ENCODE data around the gene KHSRP. TPM values are rescaled to one million over a fixed set of nuclear protein-coding genes. Genes with fewer than 3 reads are reported as not detected.

Gene KHSRP
- total RNA-seq, 1 donor from 2014 or later, result 136 TPM

DNA sequence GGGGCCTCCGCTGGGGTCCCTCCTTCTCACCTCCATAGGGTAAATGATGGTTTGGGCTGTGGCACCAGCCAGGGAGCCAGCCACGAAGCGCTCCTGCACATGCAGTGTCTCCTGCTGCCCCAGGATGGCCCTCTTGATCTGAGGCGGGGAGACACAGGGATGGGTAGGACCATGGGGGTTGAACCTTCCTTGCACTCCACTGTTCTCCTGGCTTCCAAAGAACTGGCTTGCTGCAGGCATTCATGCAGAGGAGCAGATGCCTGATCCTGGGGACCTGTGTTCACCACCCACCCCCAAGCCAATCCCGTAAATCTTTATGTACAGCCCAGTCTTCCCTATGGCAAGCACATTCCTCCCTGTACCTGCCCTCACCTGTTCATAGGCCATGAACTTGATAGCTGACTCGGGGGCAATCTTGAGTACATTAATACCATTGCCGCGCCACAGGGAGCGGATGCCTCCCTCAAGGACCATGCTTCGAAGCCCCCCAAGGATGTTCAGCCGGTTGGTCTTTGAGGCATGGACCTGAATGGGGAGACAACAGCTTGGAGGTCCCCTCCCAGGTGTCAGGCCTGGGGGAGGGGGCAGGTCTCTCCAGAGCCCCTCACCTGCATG, 29.4 kb upstream of the KHSRP start:
- H3K9ac ChIP-seq, result no peak overlapping the region
- Mint-ChIP-seq H3K27me3 (ENCODE audit: insufficient read depth, low read depth) (peaks cover 3% of the 10 kb centered on the region), H3K36me3 (peaks cover 45% of the 10 kb centered on the region), H3K4me3 (no peak overlapping the region), H3K9me3 (peaks cover 12% of the 10 kb centered on the region), H3K4me1 (peaks cover 10% of the 10 kb centered on the region), H3K27ac (no peak overlapping the region)
- TF ChIP-seq EZH2phosphoT487 (IDR thresholded peaks at IDR 0.05) (no peak), CTCF (IDR thresholded peaks at IDR 0.05) (no peak), EZH2 (IDR thresholded peaks at IDR 0.05) (no peak)
- H3K79me2 ChIP-seq (ENCODE audit: low read depth), result no peaks in the 10 kb centered on the region
- no peaks in the 10 kb centered on the region for H4K20me1 ChIP-seq (ENCODE audit: low read depth)
- no peak overlapping the region for H2AFZ ChIP-seq (replicated peaks)
- DNase-seq (ENCODE audit: low spot score), result no peak
- H3K4me2 ChIP-seq, result no peak overlapping the region
- no peaks in the 10 kb centered on the region for H3F3A ChIP-seq (ENCODE audit: low read depth)
- H3K4me1 ChIP-seq, result no peaks in the 10 kb centered on the region
- no peaks in the 10 kb centered on the region for H3K36me3 ChIP-seq
- H3K27me3 ChIP-seq, result peaks cover 7% of the 10 kb centered on the region
- H3K27ac ChIP-seq, result no peak overlapping the region
- no peaks in the 10 kb centered on the region for H3K9me3 ChIP-seq (ENCODE audit: low read depth)
- H3K4me3 ChIP-seq, result no peak overlapping the region

- H3K27me3 Mint-ChIP-seq (ENCODE audit: insufficient read depth, low read depth), result no peaks in the 10 kb centered on the region
- Histone ChIP-seq H3K27ac (no peak overlapping the region), H3K4me1 (no peaks in the 10 kb centered on the region), H3K27me3 (no peaks in the 10 kb centered on the region), H3K79me2 (ENCODE audit: low read depth) (no peaks in the 10 kb centered on the region), H3K9me3 (ENCODE audit: low read depth) (no peaks in the 10 kb centered on the region), H3K36me3 (no peaks in the 10 kb centered on the region), H4K20me1 (ENCODE audit: low read depth) (no peaks in the 10 kb centered on the region), H2AFZ (replicated peaks) (no peak overlapping the region), H3K4me2 (no peak overlapping the region), H3K4me3 (no peak overlapping the region), H3F3A (ENCODE audit: low read depth) (no peaks in the 10 kb centered on the region), H3K9ac (no peak overlapping the region)
- no peak overlapping the region for H3K4me3 Mint-ChIP-seq
- H3K9me3 Mint-ChIP-seq, result peaks cover 12% of the 10 kb centered on the region
- H3K27ac Mint-ChIP-seq, result no peak overlapping the region
- no peaks in the 10 kb centered on the region for H3K4me1 Mint-ChIP-seq
- peaks cover 43% of the 10 kb centered on the region for H3K36me3 Mint-ChIP-seq
- no peak for TF ChIP-seq EZH2 (IDR thresholded peaks at IDR 0.05)
- no peak for TF ChIP-seq CTCF (IDR thresholded peaks at IDR 0.05)
- TF ChIP-seq EZH2phosphoT487 (IDR thresholded peaks at IDR 0.05), result no peak
- DNase-seq (ENCODE audit: low spot score), result no peak
These were observed 28.3 kb upstream of the KHSRP start for GRCh38 chr19:6452899-6453298.

GRCh38 chr19:6452223-6452614, 27.6 kb upstream of the KHSRP start:
- DNase-seq (ENCODE audit: low spot score), result no peak
- no peaks in the 10 kb centered on the region for H3F3A ChIP-seq (ENCODE audit: low read depth)
- H3K4me1 Mint-ChIP-seq, result no peaks in the 10 kb centered on the region
- H2AFZ ChIP-seq (replicated peaks), result no peak overlapping the region
- no peak overlapping the region for H3K9ac ChIP-seq
- no peak overlapping the region for H3K27ac Mint-ChIP-seq
- no peak overlapping the region for H3K4me2 ChIP-seq
- no peak overlapping the region for H3K4me3 ChIP-seq
- H3K36me3 ChIP-seq, result no peaks in the 10 kb centered on the region
- H3K27me3 Mint-ChIP-seq (ENCODE audit: insufficient read depth, low read depth), result no peaks in the 10 kb centered on the region
- H3K79me2 ChIP-seq (ENCODE audit: low read depth), result no peaks in the 10 kb centered on the region
- H3K4me3 Mint-ChIP-seq, result no peak overlapping the region
- no peaks in the 10 kb centered on the region for H3K27me3 ChIP-seq
- H3K36me3 Mint-ChIP-seq, result peaks cover 43% of the 10 kb centered on the region
- TF ChIP-seq CTCF (IDR thresholded peaks at IDR 0.05) (no peak), EZH2 (IDR thresholded peaks at IDR 0.05) (no peak), EZH2phosphoT487 (IDR thresholded peaks at IDR 0.05) (no peak)
- no peaks in the 10 kb centered on the region for H3K9me3 ChIP-seq (ENCODE audit: low read depth)
- H3K27ac ChIP-seq, result no peak overlapping the region
- H3K9me3 Mint-ChIP-seq, result peaks cover 12% of the 10 kb centered on the region
- H3K4me1 ChIP-seq, result no peaks in the 10 kb centered on the region
- no peaks in the 10 kb centered on the region for H4K20me1 ChIP-seq (ENCODE audit: low read depth)
